Esophagus muscularis mucosa (tissue), 4 donors: ENCODE results near the gene COG5. TPM values are rescaled to one million over a fixed set of nuclear protein-coding genes. Genes with fewer than 3 reads are reported as not detected.
"Not testable (repeated sequence)": the region's sequence is repeated elsewhere in the genome, so short reads cannot be mapped to it uniquely, and the experiment has no call there.

Source experiments
- DNase-seq: peaks from one replicate; pipeline ENCODE4 v3.0.0-alpha.2; 2017; ENCODE audit errors: extremely low spot score
- H3K27ac ChIP-seq, 4 donors: fragments of 200-600 bp; sonication (generic); replicated peaks in 1 of 4; 1 replicate in 3 of 4; 2 replicates in 1 of 4; pipeline ENCODE4 v1.5.1; 2016 to 2019; ENCODE audit warnings: mild to moderate bottlenecking in 1 of 4
- H3K27me3 ChIP-seq, 4 donors: fragments of 200-600 bp; sonication (generic); one replicate each; pipeline versions ENCODE4 v1.5.1 to v1.6.0; 2016 to 2019
- H3K36me3 ChIP-seq, 4 donors: fragments of 200-600 bp; sonication (generic); one replicate each; pipeline ENCODE4 v1.5.1; 2016 to 2019
- H3K4me1 ChIP-seq, 4 donors: fragments of 200-600 bp; sonication (generic); one replicate each; pipeline ENCODE4 v1.5.1; 2016 to 2019
- H3K4me3 ChIP-seq, 4 donors: fragments of 200-600 bp; sonication (generic); 1 replicate in 2 of 4; 2 replicates in 2 of 4; pipeline ENCODE4 v1.5.1; 2016 to 2019; ENCODE audit warnings: mild to moderate bottlenecking in 4 of 4, moderate library complexity in 1 of 4
- H3K9me3 ChIP-seq, 4 donors: fragments of 200-600 bp; sonication (generic); 1 replicate in 3 of 4; 2 replicates in 1 of 4; pipeline ENCODE4 v1.5.1; 2016 to 2019
- CTCF ChIP-seq, 3 experiments: fragments of 200-600 bp in 2 of 3; fragments of 450-650 bp in 1 of 3; sonication (generic) in 2 of 3; IDR thresholded peaks; one replicate each; pipeline ENCODE4 v1.5.1; 2017 to 2019; ENCODE audit warnings: antibody characterized with exemption in 3 of 3, mild to moderate bottlenecking in 2 of 3, moderate library complexity in 1 of 3
- EP300 ChIP-seq: sonication (generic); formaldehyde crosslinking; IDR thresholded peaks from one replicate; pipeline ENCODE4 v1.6.1; 2017; ENCODE audit warnings: antibody characterized with exemption
- POLR2A ChIP-seq: fragments of 450-650 bp; IDR thresholded peaks from one replicate; pipeline ENCODE4 v1.6.1; 2017; ENCODE audit warnings: antibody characterized with exemption, moderate library complexity, mild to moderate bottlenecking, low read depth
- POLR2AphosphoS5 ChIP-seq, 2 donors: sonication (generic); formaldehyde crosslinking; IDR thresholded peaks; one replicate each; pipeline ENCODE4 v1.6.1; 2017; ENCODE audit warnings: antibody characterized with exemption in 2 of 2
- WGBS: methylation state at CpG from one replicate; pipeline ENCODE4 v1.1.5; 2018; 5-methylcytosine and 5-hydroxymethylcytosine counted together
- intact Hi-C: fragments of 100-400 bp; cut with DNase I; formaldehyde crosslinking; loops from one replicate; pipeline ENCODE4 v1.15.1; 2023
- small RNA-seq, 3 donors: library from RNA; depleted of rRNA; stranded (forward); fragments of <200 nt; gene quantifications; one replicate each; pipeline ENCODE3, GENCODE V24; 2016
- total RNA-seq, 4 donors: library from RNA; depleted of rRNA; stranded (reverse); fragments of >200 nt; gene quantifications; one replicate each; pipeline versions ENCODE4 v1.1.0 to v1.2.1, GENCODE V29; 2016

Gene COG5
- total RNA-seq, 4 donors from 2014 or later = 20.3 to 33.4 (median 24.9) TPM

- Histone ChIP-seq H3K27me3 (no peaks in the 10 kb centered on the region), H3K27ac (no peak overlapping the region), H3K4me1 (no peaks in the 10 kb centered on the region), H3K4me3 (no peak overlapping the region), H3K9me3 (no peaks in the 10 kb centered on the region), H3K36me3 (peaks cover 0 to 33% (median 8%) of the 10 kb centered on the region in 4 donors)
- no peak for TF ChIP-seq EP300
- TF ChIP-seq POLR2A = no peak
- no peak for TF ChIP-seq CTCF (IDR thresholded peaks at IDR 0.05)
- TF ChIP-seq POLR2AphosphoS5 (IDR thresholded peaks at IDR 0.05) = no peak
- no peak for DNase-seq
- intact Hi-C loops = no loop called here
- WGBS = 89% methylated on average over 2 of the region's 2 CpGs
Observed at GRCh38 chr7:107158028-107158427, 405.7 kb downstream of the COG5 start.

DNA sequence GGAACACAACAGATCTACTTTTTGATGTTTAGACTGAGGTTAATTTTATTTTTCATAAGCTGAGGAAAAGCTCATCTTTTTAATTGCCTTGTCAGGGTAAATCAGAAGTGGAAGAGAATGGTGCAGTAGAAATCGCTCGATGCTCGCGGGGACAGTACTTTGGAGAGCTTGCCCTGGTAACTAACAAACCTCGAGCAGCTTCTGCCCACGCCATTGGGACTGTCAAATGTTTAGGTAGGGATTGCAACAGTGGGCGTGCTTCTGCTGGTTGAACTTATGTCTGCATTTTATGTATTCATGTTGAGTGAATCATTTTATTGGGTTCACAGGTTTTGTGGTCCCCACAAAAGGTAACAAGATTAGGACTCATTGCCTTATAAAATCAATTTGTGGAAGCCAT lies 406.6 kb downstream of the COG5 start:
- no peaks in the 10 kb centered on the region for H3K9me3 ChIP-seq
- intact Hi-C loops = no loop called here
- H3K27ac ChIP-seq = no peak overlapping the region
- no peaks in the 10 kb centered on the region for H3K27me3 ChIP-seq
- H3K4me3 ChIP-seq = no peak overlapping the region
- no peak for TF ChIP-seq POLR2A
- no peak for TF ChIP-seq EP300
- no peak for TF ChIP-seq POLR2AphosphoS5 (IDR thresholded peaks at IDR 0.05)
- no peak for TF ChIP-seq CTCF (IDR thresholded peaks at IDR 0.05)
- H3K4me1 ChIP-seq = no peaks in the 10 kb centered on the region
- H3K36me3 ChIP-seq = peaks cover 0 to 36% (median 8%) of the 10 kb centered on the region in 4 donors
- no peak for DNase-seq
- 93% methylated on average over 7 of the region's 7 CpGs for WGBS

- H3K4me3 ChIP-seq, DNase-seq, intact Hi-C loops, H3K9me3 ChIP-seq, H3K27ac ChIP-seq, H3K4me1 ChIP-seq, H3K27me3 ChIP-seq: not testable (repeated sequence)
- peaks cover 0 to 39% (median 8%) of the 10 kb centered on the region in 4 donors for H3K36me3 ChIP-seq
- 100% methylated on average over 3 of the region's 3 CpGs for WGBS
Observed at GRCh38 chr7:107155726-107156125, 408.0 kb downstream of the COG5 start.

DNA sequence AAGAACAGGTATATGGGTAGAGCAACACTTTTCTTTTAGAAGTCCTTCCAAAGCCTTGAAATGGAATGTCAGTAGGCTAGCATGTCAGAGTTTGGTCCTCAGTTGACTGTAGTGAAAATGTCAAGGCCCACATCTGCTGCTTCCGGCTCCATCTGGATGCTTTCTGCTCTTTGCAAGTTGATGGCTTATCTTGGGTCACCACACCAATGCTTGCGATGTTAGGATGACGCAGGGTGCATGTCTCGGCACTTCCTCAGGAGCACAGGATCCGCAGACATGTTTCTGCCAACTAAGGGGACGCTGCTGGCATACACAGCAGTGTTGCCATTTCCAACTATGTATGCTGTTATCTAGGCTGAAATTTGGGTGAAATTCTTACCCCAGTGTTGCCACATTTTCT lies 408.9 kb downstream of the COG5 start:
- Histone ChIP-seq H3K4me3 (no peak overlapping the region), H3K27me3 (no peaks in the 10 kb centered on the region), H3K9me3 (no peaks in the 10 kb centered on the region), H3K27ac (no peak overlapping the region), H3K4me1 (peaks cover 0 to 4% (median 0%) of the 10 kb centered on the region in 4 donors), H3K36me3 (peaks cover 0 to 36% (median 8%) of the 10 kb centered on the region in 4 donors)
- no peak for TF ChIP-seq EP300
- TF ChIP-seq POLR2AphosphoS5 (IDR thresholded peaks at IDR 0.05) = no peak
- TF ChIP-seq CTCF (IDR thresholded peaks at IDR 0.05) = no peak
- no peak for TF ChIP-seq POLR2A
- no peak for DNase-seq
- 96% methylated on average over 6 of the region's 6 CpGs for WGBS
- intact Hi-C loops = no loop called here

GRCh38 chr7:107152011-107152410 lies 411.7 kb downstream of the COG5 start:
- H3K4me3 ChIP-seq = no peak overlapping the region
- H3K4me1 ChIP-seq = peaks cover 3 to 16% (median 14%) of the 10 kb centered on the region in 4 donors
- H3K36me3 ChIP-seq = peaks cover 0 to 23% (median 5%) of the 10 kb centered on the region in 4 donors
- TF ChIP-seq CTCF (IDR thresholded peaks at IDR 0.05) = no peak
- TF ChIP-seq EP300 = no peak
- no peak for TF ChIP-seq POLR2AphosphoS5 (IDR thresholded peaks at IDR 0.05)
- TF ChIP-seq POLR2A = no peak
- no peaks in the 10 kb centered on the region for H3K9me3 ChIP-seq
- H3K27ac ChIP-seq = no peak overlapping the region
- intact Hi-C loops = no loop called here
- no peak for DNase-seq
- 67% methylated on average over 4 of the region's 4 CpGs for WGBS
- no peaks in the 10 kb centered on the region for H3K27me3 ChIP-seq

Small RNA genes within 50 kb of the gene (small RNA-seq; reads per million reads assigned to genes)
- 0 reads per million in 3 donors for gene AC002381.1
- gene RF01233 = 0 reads per million in 3 donors

Other genes with a start within 250 kb of the COG5 start
- under 1 TPM in 1 of 4 donors, not detected in 3; 0.33 TPM for gene GPR22, start 93.9 kb downstream of the COG5 start, total RNA-seq
- 1 to 10 TPM; 3.6 to 7.5 (median 6.6) TPM for gene DUS4L, start 51 bp upstream of the COG5 start, total RNA-seq
- 100 to 1,000 TPM in 2 of 4 donors, 10 to 100 TPM in 2; 89.8 to 116 (median 107) TPM for gene BCAP29, start 16.3 kb upstream of the COG5 start, total RNA-seq
- gene SLC26A4, start 96.9 kb upstream of the COG5 start, total RNA-seq = 1 to 10 TPM in 1 of 4 donors, under 1 TPM in 3; 0.17 to 1.2 (median 0.46) TPM
- 10 to 100 TPM; 60.1 to 67.3 (median 63.6) TPM for gene CBLL1, start 180.2 kb upstream of the COG5 start, total RNA-seq
- gene SLC26A3, start 239.3 kb upstream of the COG5 start, total RNA-seq = 10 to 100 TPM in 2 of 4 donors, 1 to 10 TPM in 2; 4.5 to 13.1 (median 10.4) TPM